Pancreas (tissue), 10 donors: ENCODE data around the gene COMMD7. TPM values are rescaled to one million over a fixed set of nuclear protein-coding genes. Genes with fewer than 3 reads are reported as not detected.

ENCODE experiments used
- ATAC-seq, 4 donors: fragments of 200-7000 bp; cut with Tn5 transposase; one replicate each; pipeline versions ENCODE4 v1.8.0 to v1.9.1; 2020; ENCODE audit warnings: mild to moderate bottlenecking in 4 of 4, moderate library complexity in 4 of 4
- DNase-seq, 6 donors: peaks; one replicate each; pipeline ENCODE4 v3.0.0-alpha.2; 2020
- FAIRE-seq: peaks from 2 replicates; lab custom pipeline; 2012; peaks lifted over from hg19 to GRCh38; lab: Jason Lieb, UNC
- H3K27ac ChIP-seq, 4 donors: fragments of 200-600 bp; sonication (generic); 1 replicate in 3 of 4; 2 replicates in 1 of 4; pipeline versions ENCODE4 v1.5.0 to v1.8.0; 2020
- H3K27me3 ChIP-seq, 4 donors: fragments of 200-600 bp; one replicate each; pipeline ENCODE4 v1.8.0; 2021
- H3K36me3 ChIP-seq, 3 donors: fragments of 200-600 bp; sonication (generic) in 1 of 3; one replicate each; pipeline versions ENCODE4 v1.5.0 to v1.8.0; 2020 to 2021
- H3K4me1 ChIP-seq, 3 donors: fragments of 200-600 bp; one replicate each; pipeline ENCODE4 v1.8.0; 2021
- H3K4me3 ChIP-seq, 4 donors: fragments of 200-600 bp; sonication (generic) in 2 of 4; one replicate each; pipeline versions ENCODE4 v1.5.0 to v1.8.0; 2020 to 2021
- H3K9me3 ChIP-seq, 4 donors: fragments of 200-600 bp; one replicate each; pipeline ENCODE4 v1.8.0; 2021
- WGBS, 2 donors: extraction: QIAGEN DNeasy Blood & Tissue Kit; methylation state at CpG; one replicate each; pipeline ENCODE4 v1.1.7; 2013; 5-methylcytosine and 5-hydroxymethylcytosine counted together
- intact Hi-C, 3 donors: fragments of 100-400 bp; cut with DNase I; formaldehyde crosslinking; loops; one replicate each; pipeline versions ENCODE4 v1.11.1 to v1.14.2; 2022
- polyA plus RNA-seq, 2 donors: library from polyadenylated mRNA; stranded (reverse); fragments of 200-250 nt; gene quantifications; one replicate each; pipeline ENCODE4 v1.2.3, GENCODE V29; 2013
- total RNA-seq, 6 donors: library from RNA; stranded (reverse); fragmentation: NEBNext Ultra II Directional in 4 of 6; extraction: Animal tissue kit (Norgen Biotek cat#: 25700) in 4 of 6; gene quantifications; one replicate each; pipeline versions ENCODE4 v1.2.1 to v1.2.4, GENCODE V29; 2021 to 2023
- TF ChIP-seq, protein P1 (sequence below), 4 donors: fragments of 200-600 bp; sonication (generic) in 3 of 4; IDR thresholded peaks; one replicate each; pipeline versions ENCODE4 v1.5.0 to v1.8.0; 2021; ENCODE audit warnings: antibody characterized with exemption in 4 of 4
- donor health status: healthy with polysubstance abuse.
- donor health status: DM: no; HTN: no; CAD: no; lungs with moderate emphysema.
- donor health status: DM: no; HTN: no; CAD: no.
- donor health status: control.
- donor health status: control.
- donor health status: Bipolar disorder and iron deficiency.
- donor health status: DM: yes; HTN: yes; CAD: no.
- donor health status: DM: no; HTN: no; CAD: no.
- donor health status: DM: no; HTN: no; CAD: no.
- donor health status: DM: yes; HTN: yes; CAD: no.

COMMD7 gene
- total RNA-seq (10 to 100 TPM; 12.9 to 25.7 (median 15.9) TPM), polyA plus RNA-seq (10 to 100 TPM; 26.8 to 29.1 TPM)

DNA sequence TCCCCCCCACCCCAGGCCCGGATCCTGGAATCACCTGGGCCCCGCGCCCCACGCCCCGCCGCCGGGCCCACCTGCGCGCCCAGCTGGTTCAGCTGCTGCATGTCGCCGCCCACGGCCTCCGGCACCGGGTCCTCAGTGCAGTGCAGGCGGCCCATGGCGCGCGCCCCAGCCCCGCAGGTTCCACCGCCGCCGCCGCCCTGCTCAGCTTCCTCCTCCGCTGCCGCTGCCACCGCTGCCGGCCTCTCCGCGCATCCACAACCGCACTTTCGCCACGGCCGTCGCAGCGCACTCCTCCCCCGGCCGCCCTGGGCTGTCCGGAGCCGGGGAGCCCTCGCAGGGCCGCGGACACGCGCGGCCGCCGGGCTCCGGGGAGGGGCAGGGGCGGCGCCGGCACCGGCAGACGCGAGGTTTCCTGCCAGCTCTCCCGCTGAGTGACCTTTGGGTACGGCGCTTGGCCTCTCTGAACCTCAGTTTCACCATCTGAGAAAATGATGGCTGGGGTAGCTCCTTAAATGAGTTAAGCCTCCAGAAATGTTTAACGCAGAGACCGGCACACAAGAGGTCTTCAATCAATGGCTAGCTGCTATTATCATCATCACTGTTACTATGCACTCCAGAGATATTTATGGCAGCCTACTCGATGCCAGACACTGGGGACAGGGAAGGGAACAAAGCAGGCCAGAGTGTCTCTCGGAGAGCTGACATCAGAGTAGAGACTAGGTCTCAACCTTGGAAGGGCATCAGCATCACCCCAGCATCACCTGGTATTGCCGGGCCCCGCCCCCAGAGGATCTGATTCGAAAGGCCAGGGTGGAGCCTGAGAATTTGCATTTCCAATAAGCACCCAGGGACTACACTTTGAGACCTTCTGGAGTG is at the start of gene COMMD7:
TSS of gene COMMD7 (minus strand) at position 231 of the 876 bp plus-strand sequence. CDS start at position 155, 76 bp downstream.
- Histone ChIP-seq H3K27me3 (no peaks in the 10 kb centered on the region), H3K4me1 (peaks cover 0 to 6% (median 0%) of the 10 kb centered on the region in 3 donors), H3K9me3 (no peaks in the 10 kb centered on the region), H3K4me3 (peak within 1 kb of the TSS; percentile 51 to 80 (median 64)), H3K36me3 (no peaks in the 10 kb centered on the region), H3K27ac (peak within 1 kb of the TSS; percentile 61 to 82 (median 74))
- TF ChIP-seq, protein P1, sequence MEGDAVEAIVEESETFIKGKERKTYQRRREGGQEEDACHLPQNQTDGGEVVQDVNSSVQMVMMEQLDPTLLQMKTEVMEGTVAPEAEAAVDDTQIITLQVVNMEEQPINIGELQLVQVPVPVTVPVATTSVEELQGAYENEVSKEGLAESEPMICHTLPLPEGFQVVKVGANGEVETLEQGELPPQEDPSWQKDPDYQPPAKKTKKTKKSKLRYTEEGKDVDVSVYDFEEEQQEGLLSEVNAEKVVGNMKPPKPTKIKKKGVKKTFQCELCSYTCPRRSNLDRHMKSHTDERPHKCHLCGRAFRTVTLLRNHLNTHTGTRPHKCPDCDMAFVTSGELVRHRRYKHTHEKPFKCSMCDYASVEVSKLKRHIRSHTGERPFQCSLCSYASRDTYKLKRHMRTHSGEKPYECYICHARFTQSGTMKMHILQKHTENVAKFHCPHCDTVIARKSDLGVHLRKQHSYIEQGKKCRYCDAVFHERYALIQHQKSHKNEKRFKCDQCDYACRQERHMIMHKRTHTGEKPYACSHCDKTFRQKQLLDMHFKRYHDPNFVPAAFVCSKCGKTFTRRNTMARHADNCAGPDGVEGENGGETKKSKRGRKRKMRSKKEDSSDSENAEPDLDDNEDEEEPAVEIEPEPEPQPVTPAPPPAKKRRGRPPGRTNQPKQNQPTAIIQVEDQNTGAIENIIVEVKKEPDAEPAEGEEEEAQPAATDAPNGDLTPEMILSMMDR (IDR thresholded peaks at IDR 0.05), result no peak
- WGBS, 2 donors, result 1% methylated on average over 44 to 64 of the region's 64 CpGs
- FAIRE-seq (no peak), DNase-seq (peak; percentile 60 to 88 (median 66)), ATAC-seq (peak; percentile 84 to 97 (median 89))
- intact Hi-C loops, result no loop called here

DNA sequence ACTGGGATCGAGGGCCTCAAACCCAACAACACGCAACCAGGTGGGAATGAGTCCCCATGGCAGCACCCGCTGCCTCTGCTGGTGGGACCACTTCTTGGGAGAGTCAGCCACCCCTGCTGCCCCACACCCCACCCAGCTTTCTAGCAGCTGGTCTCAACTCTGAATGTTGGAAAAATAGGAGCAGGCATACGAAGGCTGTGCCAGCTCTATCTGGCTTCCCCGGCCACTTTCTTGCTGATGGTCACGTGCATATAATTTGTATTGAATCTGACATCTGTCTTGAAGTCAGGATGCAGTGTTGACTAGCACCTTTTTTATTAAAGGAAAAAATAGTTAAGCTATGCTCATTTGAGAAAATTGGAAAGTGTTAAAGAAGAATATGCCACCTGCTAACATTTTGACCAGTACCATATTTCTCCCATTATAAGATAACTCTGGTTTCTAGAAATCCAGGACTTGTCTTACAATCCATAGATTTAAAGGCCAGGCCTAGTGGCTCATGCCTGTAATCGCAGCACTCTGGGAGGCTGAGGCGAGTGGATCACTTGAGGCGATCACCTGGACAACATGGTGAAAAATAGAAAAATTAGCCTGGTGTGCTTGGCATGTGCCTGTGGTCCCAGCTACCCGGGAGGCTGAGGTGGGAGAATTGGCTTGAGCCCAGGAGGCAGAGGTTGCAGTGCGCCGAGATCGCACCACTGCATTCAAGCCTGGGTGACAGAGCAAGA is 49.6 kb upstream of the COMMD7 start:
- H3K36me3 ChIP-seq, result peaks cover 0 to 19% (median 0%) of the 10 kb centered on the region in 3 donors
- no peak for DNase-seq
- H3K9me3 ChIP-seq, result no peaks in the 10 kb centered on the region
- H3K27ac ChIP-seq, result no peak overlapping the region
- ATAC-seq, result no peak
- intact Hi-C loops, result no loop called here
- TF ChIP-seq, protein P1 (IDR thresholded peaks at IDR 0.05), result no peak
- FAIRE-seq, result no peak
- no peaks in the 10 kb centered on the region for H3K4me1 ChIP-seq
- WGBS, 2 donors, result 85 to 87% methylated on average over 13 of the region's 13 CpGs
- no peak overlapping the region for H3K4me3 ChIP-seq
- H3K27me3 ChIP-seq, result no peaks in the 10 kb centered on the region

DNA sequence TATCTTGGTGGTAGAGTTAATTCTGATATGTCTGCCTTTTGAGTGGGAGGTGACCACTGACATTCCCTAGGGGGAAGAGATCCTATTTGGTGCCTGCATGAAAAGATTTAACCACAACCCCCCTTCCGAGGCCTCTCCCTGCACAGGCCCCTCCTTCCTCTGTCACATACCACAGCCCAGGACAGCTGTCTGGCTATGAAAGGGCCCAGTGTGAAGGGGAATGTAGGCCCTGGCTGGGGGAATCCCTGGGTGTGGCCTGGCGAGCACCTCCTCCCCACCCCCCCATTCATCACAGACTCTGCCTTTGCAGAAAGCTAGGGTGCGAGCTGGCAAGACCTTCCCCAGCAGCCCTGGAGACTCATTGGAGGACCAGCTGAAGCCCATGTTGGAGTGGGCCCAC is 49.0 kb upstream of the COMMD7 start:
- Histone ChIP-seq H3K27me3 (no peaks in the 10 kb centered on the region), H3K9me3 (no peaks in the 10 kb centered on the region), H3K36me3 (peaks cover 0 to 24% (median 0%) of the 10 kb centered on the region in 3 donors), H3K4me1 (no peaks in the 10 kb centered on the region), H3K4me3 (no peak overlapping the region), H3K27ac (no peak overlapping the region)
- TF ChIP-seq, protein P1 (IDR thresholded peaks at IDR 0.05), result no peak
- 68 to 88% methylated on average over 3 of the region's 3 CpGs for WGBS, 2 donors
- no peak for FAIRE-seq
- no peak for DNase-seq
- intact Hi-C loops, result no loop called here
- ATAC-seq, result peak in 3 of 4 donors; percentile 36 to 68 (median 41)

DNA sequence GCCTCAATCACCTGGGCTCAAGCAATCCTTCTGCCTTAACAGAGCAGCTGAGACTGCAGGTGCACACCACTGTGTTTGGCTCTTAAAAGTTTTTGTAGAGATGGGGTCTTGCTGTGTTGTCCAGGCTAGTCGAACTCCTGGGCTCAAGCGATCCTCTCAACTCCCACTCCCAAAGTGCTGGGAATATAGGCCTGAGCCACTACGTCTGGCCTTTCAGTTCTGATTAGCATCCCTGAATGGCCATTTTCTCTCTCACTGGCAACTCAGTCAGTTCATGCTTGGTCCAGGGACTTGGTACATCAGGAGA is 47.4 kb upstream of the COMMD7 start:
- H3K4me3 ChIP-seq, result no peak overlapping the region
- ATAC-seq, result no peak
- H3K27me3 ChIP-seq, result no peaks in the 10 kb centered on the region
- no peak overlapping the region for H3K27ac ChIP-seq
- no peak for DNase-seq
- FAIRE-seq, result no peak
- intact Hi-C loops, result no loop called here
- no peaks in the 10 kb centered on the region for H3K4me1 ChIP-seq
- TF ChIP-seq, protein P1 (IDR thresholded peaks at IDR 0.05), result no peak
- no peaks in the 10 kb centered on the region for H3K9me3 ChIP-seq
- peaks cover 0 to 34% (median 0%) of the 10 kb centered on the region in 3 donors for H3K36me3 ChIP-seq
- 93 to 94% methylated on average over 3 of the region's 3 CpGs for WGBS, 2 donors
